ENCODE measurements around the gene AOAH. TPM values are rescaled to one million over a fixed set of nuclear protein-coding genes. Genes with fewer than 3 reads are reported as not detected.

The AOAH gene
- total and polyA plus RNA-seq, 9 of the 15 experiments (the other 6 are each of a cell fraction or from before 2014, with no cell fraction given), result not detected

DNA sequence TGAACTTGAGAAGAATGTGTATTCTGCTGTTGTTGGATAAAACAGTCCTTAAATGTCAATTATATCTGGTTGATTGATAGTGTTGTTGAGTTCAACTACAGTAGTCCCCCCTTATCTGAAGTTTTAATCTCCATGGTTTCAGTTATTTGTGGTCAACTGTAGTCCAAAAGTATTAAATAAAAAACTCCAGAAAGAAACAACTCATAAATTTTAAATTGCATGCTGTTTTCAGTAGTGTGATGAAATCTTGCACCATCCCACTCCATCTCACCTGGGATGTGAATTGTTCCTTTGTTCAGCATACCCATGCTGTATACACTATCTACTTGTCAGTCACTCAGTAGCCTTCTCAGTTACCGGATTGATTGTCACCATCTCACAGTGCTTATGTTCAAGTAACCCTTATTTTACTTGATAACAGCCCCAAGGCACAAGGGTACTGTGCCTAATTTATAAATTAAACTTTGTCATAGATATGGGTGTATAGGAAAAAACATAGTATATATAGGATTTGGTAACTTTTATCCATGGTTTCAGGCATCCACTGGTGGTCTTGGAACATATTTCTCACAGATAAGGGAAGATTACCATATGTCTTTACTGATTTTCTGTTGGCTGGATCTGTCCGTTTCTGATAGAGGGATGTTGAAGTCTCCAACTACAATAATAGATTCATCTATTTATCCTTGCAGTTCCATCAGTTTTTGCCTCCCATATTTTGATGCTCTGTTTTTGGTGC is 57.1 kb downstream of the AOAH start (continued):
- TF ChIP-seq, protein P1, sequence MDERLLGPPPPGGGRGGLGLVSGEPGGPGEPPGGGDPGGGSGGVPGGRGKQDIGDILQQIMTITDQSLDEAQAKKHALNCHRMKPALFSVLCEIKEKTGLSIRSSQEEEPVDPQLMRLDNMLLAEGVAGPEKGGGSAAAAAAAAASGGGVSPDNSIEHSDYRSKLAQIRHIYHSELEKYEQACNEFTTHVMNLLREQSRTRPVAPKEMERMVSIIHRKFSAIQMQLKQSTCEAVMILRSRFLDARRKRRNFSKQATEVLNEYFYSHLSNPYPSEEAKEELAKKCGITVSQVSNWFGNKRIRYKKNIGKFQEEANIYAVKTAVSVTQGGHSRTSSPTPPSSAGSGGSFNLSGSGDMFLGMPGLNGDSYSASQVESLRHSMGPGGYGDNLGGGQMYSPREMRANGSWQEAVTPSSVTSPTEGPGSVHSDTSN (CRISPR knock-in tag; IDR thresholded peaks at IDR 0.05; ENCODE audit: low read depth), result no peak
- TF ChIP-seq, protein P1 (tag; conservative IDR thresholded peaks at IDR 0.05; ENCODE audit: low read depth), result 0 out of 2 replicates have a peak, but pooled peaks have one; percentile 14
- TF ChIP-seq SUPT5H (IDR thresholded peaks at IDR 0.05) (no peak), TCF7 (IDR thresholded peaks at IDR 0.05; ENCODE audit: borderline replicate concordance) (no peak), CEBPG (CRISPR knock-in tag; IDR thresholded peaks at IDR 0.05) (no peak), CEBPG (tag; conservative IDR thresholded peaks at IDR 0.05 in 1 of 2, IDR thresholded peaks at IDR 0.05 in 1 of 2) (peak; percentile 58 to 68)

- in situ Hi-C loops (cut with MboI) (no loop called here), intact Hi-C loops (cut with micrococcal nuclease) (no loop called here)
- DNase-seq (ENCODE audit: extremely low read depth in 1 of 4, low spot score in 3 of 4) (no peak), FAIRE-seq (no peak), ATAC-seq (no peak)
- peaks cover 0 to 16% of the 10 kb centered on the region in 2 experiments; a peak in 2 of 5 replicates for H3K27me3 ChIP-seq (ENCODE audit: control insufficient read depth in 2 of 2, insufficient read depth in 2 of 2, low read length in 2 of 2)
- H3K9me1 ChIP-seq (ENCODE audit: control insufficient read depth, insufficient read depth, low read length), result no peaks in the 10 kb centered on the region
- no peaks in the 10 kb centered on the region for H3K4me1 ChIP-seq (replicated peaks in 1 of 2; ENCODE audit: control insufficient read depth in 2 of 2, insufficient read depth in 2 of 2, low read length in 2 of 2)
- BruUV-seq (replicated peaks), result no TSS peak
- H3K4me2 ChIP-seq (ENCODE audit: insufficient read depth, low read length), result no peak overlapping the region
- no peak overlapping the region for H3K4me3 ChIP-seq
- H3K9ac ChIP-seq (ENCODE audit: insufficient read depth in 1 of 2, low read depth in 2 of 2, low read length in 2 of 2), result no peak overlapping the region
- H3K9me3 ChIP-seq (replicated peaks; ENCODE audit: control insufficient read depth, insufficient read depth, low read depth, low read length), result no peaks in the 10 kb centered on the region
- no peak overlapping the region for H3K27ac ChIP-seq (ENCODE audit: extremely low read depth, low read depth, low read length)
- ChIA-PET CTCF (ENCODE audit: low intra/inter-chr PET ratio) (no interaction called here), POLR2A (no interaction called here)
- no peaks in the 10 kb centered on the region for H3K36me3 ChIP-seq (ENCODE audit: control insufficient read depth, insufficient read depth, low read length)
- WGBS (ENCODE audit: insufficient coverage, low coverage, missing lambda C conversion rate), result 0% methylated on average over 4 of the region's 4 CpGs
- H4K20me1 ChIP-seq (replicated peaks; ENCODE audit: control insufficient read depth, insufficient read depth, low read length), result no peaks in the 10 kb centered on the region
- H3K79me2 ChIP-seq (ENCODE audit: control insufficient read depth, insufficient read depth, low read length), result no peaks in the 10 kb centered on the region
- no peak overlapping the region for H2AFZ ChIP-seq (ENCODE audit: low read depth, low read length)
- no peak for TF ChIP-seq CC2D1A (IDR thresholded peaks at IDR 0.05)
- no peak for TF ChIP-seq ZNF57 (CRISPR knock-in tag; IDR thresholded peaks at IDR 0.05)
- no peak for TF ChIP-seq FOXK1 (CRISPR knock-in tag; IDR thresholded peaks at IDR 0.05; ENCODE audit: borderline replicate concordance)
- no peak for TF ChIP-seq ELF2 (CRISPR knock-in tag; IDR thresholded peaks at IDR 0.05)
- TF ChIP-seq ETV6 (IDR thresholded peaks at IDR 0.05; ENCODE audit: borderline replicate concordance in 1 of 2, low read depth in 2 of 2, low read length in 1 of 2), result no peak
- no peak for TF ChIP-seq ETV6 (CRISPR knock-in tag; IDR thresholded peaks at IDR 0.05; ENCODE audit: borderline replicate concordance)
- TF ChIP-seq FOXJ2 (tag; IDR thresholded peaks at IDR 0.05), result no peak
Measured at GRCh38 chr7:36663481-36663880, 60.8 kb downstream of the AOAH start.
